ENCODE results near the gene C5orf24.
A peak's percentile ranks its signal among the peaks of the same experiment; 100 is the strongest.
"Not testable (repeated sequence)": the region's sequence is repeated elsewhere in the genome, so short reads cannot be mapped to it uniquely, and the experiment has no call there.

Gene C5orf24

DNA sequence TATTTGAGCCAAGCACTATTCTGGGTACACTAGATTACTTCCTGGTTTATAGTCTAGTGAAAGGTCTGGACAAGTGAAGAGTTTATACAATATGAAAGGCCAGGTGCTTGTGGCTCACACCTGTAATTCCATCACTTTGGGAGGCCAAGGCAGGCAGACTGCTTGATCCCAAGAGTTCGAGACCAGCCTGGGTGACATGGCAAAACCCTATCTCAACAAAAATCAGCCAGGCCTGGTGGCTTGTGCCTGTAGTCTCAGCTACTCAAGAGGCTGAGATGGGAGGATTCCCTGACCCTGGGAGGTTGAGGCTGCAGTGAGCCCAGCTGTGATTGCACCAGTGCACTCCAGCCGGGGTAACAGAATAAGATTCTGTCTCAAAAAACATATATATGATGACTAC, 18.9 kb downstream of the C5orf24 start:
- no peak for DNase-seq

DNA sequence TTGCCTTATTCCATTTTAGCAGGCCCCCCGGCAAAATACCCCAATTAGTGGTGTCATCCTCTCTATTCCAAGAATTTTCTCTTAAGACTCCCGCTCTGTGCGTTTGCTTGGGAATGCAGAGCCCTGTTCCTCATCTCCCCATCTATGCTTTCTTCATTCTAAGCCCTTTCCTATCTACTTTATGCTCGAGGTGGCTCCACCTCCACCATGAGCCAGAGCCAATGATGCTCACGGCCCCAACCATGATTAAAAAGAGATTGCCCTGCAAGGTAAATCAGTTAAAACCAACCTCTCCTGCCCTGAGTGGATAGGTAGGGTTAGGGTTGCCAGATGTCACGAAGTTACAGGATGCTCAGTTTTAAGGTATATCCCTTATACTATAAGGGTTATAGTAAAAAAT, 27.7 kb downstream of the C5orf24 start:
- peak; percentile 31 for DNase-seq

- peak; percentile 87 for DNase-seq
Observed at GRCh38 chr5:134873987-134874830, 28.4 kb downstream of the C5orf24 start, which contains the start of gene TXNDC15. TSS of gene TXNDC15 (plus strand) at chr5:134874371. CDS start at chr5:134874428, 57 bp downstream.

DNA sequence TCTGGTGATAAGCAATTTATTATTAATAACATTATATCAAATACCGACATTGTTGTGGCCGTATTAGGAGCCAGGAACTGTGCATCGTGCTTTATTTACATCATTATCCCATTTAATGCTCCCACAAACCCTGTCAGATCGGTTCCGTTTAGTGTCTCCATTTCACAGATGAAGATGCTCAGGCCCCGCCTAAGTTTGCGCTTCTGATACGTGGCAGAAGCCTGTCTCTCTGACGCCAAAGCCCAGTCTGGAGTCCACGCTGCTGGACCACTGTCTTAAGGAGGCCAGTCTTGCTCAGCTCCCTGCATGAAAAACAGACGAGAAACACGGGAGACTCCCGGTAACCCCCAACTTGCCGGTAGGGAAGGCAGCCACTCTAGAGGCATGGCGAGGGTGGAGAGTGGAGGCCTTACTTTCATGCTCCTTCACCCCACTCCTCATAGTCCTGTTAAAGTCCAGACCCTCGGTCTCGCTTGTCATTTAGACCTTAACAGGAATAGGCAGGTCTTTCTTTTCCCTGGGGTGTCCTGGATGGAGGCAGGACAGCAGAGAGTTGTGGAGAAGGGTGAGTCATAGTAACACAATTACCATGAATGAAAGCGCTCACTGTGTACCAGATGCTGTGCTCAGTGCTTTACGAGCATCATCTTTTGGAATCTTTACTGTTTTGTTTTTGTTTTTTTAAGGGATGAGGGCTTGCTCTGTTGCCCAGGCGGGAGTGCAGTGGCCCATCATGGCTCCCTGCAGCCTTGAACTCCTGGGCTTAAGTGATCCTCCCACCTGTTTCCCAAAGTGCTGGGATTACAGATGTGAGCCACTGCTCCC, 29.3 kb downstream of the C5orf24 start:
- peak; percentile 65 for DNase-seq

DNA sequence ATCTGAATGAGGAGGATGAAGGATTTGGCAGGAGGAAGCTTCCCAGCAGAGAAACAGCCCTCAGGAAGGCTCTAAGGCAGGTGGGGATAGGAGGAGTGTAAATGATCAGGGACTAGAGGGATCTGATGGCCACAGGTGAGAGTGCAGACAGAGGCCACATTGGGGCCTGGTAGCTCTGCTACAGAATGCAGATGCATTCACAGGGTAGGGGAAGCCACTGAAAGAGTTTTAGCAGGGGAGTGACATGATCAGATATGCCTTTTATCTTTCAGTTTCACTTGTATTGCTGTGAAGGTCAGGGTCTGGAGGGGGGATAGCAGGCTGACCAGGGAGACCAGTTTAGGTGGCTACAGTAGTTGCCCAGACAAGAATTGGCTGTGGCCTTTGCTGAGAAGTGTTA, 31.4 kb downstream of the C5orf24 start:
- no peak for DNase-seq

GRCh38 chr5:134878403-134878802, 32.6 kb downstream of the C5orf24 start:
- no peak for DNase-seq

GRCh38 chr5:134879456-134879855, 33.7 kb downstream of the C5orf24 start:
- no peak for DNase-seq

GRCh38 chr5:134880937-134881336, 35.2 kb downstream of the C5orf24 start:
- DNase-seq, result not testable (repeated sequence)

- DNase-seq, result not testable (repeated sequence)
Observed at GRCh38 chr5:134881711-134882110, 35.9 kb downstream of the C5orf24 start.

DNA sequence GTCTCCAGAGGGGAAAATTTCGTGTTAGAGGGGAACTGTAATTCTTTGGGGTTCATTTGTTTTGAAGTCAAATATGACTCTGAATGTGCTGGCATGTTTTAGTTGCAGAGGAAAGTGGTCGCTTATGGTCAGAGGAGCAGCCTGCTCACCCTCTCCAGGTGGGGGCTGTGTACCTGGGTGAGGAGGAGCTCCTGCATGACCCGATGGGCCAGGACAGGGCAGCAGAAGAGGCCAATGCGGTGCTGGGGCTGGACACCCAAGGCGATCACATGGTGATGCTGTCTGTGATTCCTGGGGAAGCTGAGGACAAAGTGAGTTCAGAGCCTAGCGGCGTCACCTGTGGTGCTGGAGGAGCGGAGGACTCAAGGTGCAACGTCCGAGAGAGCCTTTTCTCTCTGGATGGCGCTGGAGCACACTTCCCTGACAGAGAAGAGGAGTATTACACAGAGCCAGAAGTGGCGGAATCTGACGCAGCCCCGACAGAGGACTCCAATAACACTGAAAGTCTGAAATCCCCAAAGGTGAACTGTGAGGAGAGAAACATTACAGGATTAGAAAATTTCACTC, 41.9 kb downstream of the C5orf24 start:
- no peak for DNase-seq

DNA sequence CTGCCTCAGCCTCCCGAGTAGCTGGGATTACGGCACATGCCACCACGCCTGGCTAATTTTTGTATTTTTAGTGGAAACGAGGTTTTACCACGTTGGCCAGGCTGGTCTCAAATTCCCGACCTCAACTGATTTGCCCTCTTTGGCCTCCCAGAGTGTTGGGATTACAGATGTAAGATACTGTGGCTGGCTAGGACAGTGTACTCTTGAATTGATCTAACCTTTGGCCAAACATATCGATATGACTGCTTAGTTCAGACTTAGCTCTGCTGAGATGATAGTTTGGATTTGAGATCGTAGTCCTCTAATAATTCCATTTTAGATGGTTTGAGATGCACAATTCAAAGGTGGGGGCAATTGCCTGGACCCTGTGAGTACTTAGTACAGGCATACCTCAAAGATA, 43.6 kb downstream of the C5orf24 start:
- DNase-seq, result no peak

- no peak for DNase-seq
Observed at GRCh38 chr5:134891473-134891872, 45.7 kb downstream of the C5orf24 start.

GRCh38 chr5:134892282-134892681, 46.5 kb downstream of the C5orf24 start:
- DNase-seq, result no peak

DNA sequence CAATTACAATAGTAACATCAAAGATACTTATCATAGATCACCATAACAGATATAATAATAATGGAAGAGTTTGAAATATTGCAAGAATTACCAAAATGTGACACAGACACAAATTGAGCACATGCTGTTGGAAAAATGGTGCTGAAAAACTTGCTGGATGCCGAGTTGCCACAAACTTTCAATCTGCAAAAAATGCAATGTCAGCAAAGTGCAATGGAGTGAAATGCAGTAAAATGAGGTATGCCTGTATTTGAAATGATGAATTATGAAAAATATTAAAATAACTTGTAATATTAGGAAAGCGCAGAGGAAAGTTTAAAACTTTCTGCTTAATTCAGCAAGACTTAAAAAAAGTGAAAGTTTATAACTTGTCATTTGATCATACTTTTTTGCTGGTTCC, 47.2 kb downstream of the C5orf24 start:
- no peak for DNase-seq

GRCh38 chr5:134893748-134894505, 48.2 kb downstream of the C5orf24 start:
- DNase-seq, result no peak

DNA sequence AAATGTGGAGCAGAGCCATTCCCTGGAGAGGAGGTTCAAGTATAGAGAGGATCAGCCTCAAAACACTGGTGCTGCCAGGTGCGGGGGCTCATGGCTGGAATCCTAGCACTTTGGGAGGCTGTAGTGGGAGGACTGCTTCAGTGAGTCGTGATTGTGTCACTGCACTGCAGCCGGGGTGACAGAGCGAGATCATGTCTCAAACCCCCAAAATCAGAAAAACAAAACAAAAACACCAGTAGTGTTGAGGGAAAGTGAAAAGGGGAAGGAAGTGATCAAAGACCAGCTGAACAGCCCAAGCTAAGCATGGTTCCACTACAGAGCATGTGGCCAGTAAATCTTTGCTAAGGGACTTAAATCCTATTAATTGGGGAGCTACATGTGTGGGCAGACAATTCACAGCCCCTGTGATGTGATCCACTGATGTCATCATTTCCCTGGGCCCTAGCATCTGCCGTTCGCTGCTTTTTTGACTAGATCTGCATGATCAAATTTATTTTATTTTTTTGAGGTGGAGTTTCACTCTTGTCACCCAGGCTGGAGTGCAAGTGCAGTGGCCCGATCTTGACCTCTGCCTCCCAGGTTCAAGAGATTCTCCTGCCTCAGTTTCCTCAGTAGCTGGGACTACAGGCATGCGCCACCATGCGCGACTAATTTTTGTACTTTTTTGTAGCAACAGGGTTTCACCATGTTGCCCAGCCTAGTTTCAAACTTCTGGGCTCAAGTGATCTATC, 56.5 kb downstream of the C5orf24 start:
- DNase-seq, result no peak

GRCh38 chr5:134904610-134905245, 59.0 kb downstream of the C5orf24 start, which contains the start of gene PCBD2:
TSS of gene PCBD2 (plus strand) at chr5:134905131. CDS start at chr5:134905140, 9 bp downstream.
- DNase-seq, result peak; percentile 96

DNA sequence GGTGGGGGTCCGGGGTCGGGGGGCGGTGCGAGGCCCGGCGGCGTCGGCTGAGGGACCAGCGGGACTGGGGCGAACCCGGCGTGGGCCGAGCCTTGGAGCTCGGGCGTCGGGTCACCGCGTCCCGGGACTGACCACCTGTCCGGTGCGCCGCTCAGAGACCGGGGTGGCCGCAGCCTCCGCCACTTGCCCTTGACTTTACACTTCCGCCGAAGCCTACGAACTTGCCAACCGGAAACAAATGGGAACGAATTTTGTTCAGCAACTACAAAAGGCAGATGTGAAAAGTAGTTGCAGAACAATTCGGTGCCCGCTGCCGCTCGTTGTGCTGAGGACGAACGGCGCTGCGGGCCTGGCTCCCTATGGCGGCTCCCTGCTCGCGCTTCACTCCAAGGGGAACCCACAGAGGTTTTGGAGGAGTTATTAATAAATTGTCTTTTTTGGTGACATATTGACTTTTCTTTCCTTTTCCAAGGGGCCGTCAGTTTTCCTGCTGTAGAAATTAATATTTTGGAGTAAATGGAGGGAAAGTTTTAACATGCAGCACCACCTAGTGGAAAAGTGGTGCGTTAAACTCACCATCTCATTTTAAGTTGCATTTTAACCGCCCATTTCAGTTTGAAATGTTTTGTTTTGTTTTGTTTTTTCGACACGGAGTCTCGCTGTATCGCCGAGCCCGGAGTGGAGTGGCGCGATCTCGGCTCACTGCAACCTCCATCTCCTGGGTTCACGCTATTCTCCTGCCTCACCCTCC, 59.7 kb downstream of the C5orf24 start:
- peak; percentile 70 for DNase-seq

GRCh38 chr5:134906811-134907210, 61.0 kb downstream of the C5orf24 start:
- no peak for DNase-seq
